GM12872 (cell line): Measurements from ENCODE around the gene PLEKHG4.

Experiments used
- CTCF ChIP-seq: IDR thresholded peaks from 3 replicates; pipeline ENCODE4 v1.5.1; 2011; ENCODE audit warnings: low read depth, mild to moderate bottlenecking, low read length, moderate library complexity; ENCODE audit not compliant: insufficient read depth

The PLEKHG4 gene

GRCh38 chr16:67311607-67312488 is 32.5 kb downstream of the PLEKHG4 start:
- no peak for TF ChIP-seq CTCF

- TF ChIP-seq CTCF: no peak
Observed at GRCh38 chr16:67312719-67313118, 33.4 kb downstream of the PLEKHG4 start.

GRCh38 chr16:67317853-67318252 is 38.5 kb downstream of the PLEKHG4 start:
- TF ChIP-seq CTCF: no peak

GRCh38 chr16:67326115-67326471 is 46.8 kb downstream of the PLEKHG4 start:
- no peak for TF ChIP-seq CTCF

GRCh38 chr16:67326472-67327309 is 47.4 kb downstream of the PLEKHG4 start, which contains the start of the genes KCTD19 and LRRC36:
TSS of gene KCTD19 (minus strand) at chr16:67326741. CDS start at chr16:67326707, 34 bp downstream.
TSS of gene LRRC36 (plus strand) at chr16:67326815. CDS start at chr16:67326863, 48 bp downstream.
- peak; percentile 36; the same call in 2 of the 3 replicates for TF ChIP-seq CTCF

- no peak for TF ChIP-seq CTCF
Observed at GRCh38 chr16:67327743-67328142, 48.4 kb downstream of the PLEKHG4 start.

- TF ChIP-seq CTCF: no peak
Observed at GRCh38 chr16:67329901-67330300, 50.6 kb downstream of the PLEKHG4 start.
